NB4 (cell line): ENCODE data around the gene DCTN3.

Experiments
- MAX ChIP-seq: IDR thresholded peaks from 2 replicates; pipeline ENCODE4 v1.6.1; 2011; ENCODE audit warnings: low read depth, low read length
- POLR2A ChIP-seq: IDR thresholded peaks from 2 replicates; pipeline ENCODE4 v1.6.1; 2011; ENCODE audit warnings: mild to moderate bottlenecking; ENCODE audit not compliant: insufficient read length; ENCODE audit errors: extremely low read depth

GRCh38 chr9:34579808-34580163 is 40.5 kb downstream of the DCTN3 start:
- TF ChIP-seq POLR2A (no peak), MAX (no peak)
